Coronary artery (tissue), 2 donors: ENCODE data around the gene SLC4A3.

Experiments used
- DNase-seq: peaks from one replicate; pipeline ENCODE4 v3.0.0-alpha.2; 2017; ENCODE audit warnings: low spot score
- H3K27ac ChIP-seq, 2 donors: fragments of 200-600 bp; sonication (generic); one replicate each; pipeline ENCODE4 v1.5.1; 2016 to 2019
- H3K4me3 ChIP-seq: fragments of 200-600 bp; sonication (generic); 2 replicates; pipeline ENCODE4 v1.5.1; 2016; ENCODE audit warnings: mild to moderate bottlenecking, moderate library complexity
- CTCF ChIP-seq: fragments of 200-600 bp; sonication (generic); IDR thresholded peaks from one replicate; pipeline ENCODE4 v1.5.1; 2019; ENCODE audit warnings: antibody characterized with exemption

The SLC4A3 gene

GRCh38 chr2:219656526-219656925, 29.1 kb downstream of the SLC4A3 start:
- DNase-seq, result no peak
- TF ChIP-seq CTCF, result no peak
- H3K4me3 ChIP-seq, result no peak overlapping the region
- H3K27ac ChIP-seq, result no peak overlapping the region

GRCh38 chr2:219658196-219658846, 30.9 kb downstream of the SLC4A3 start:
- peak overlapping the region; percentile 74 to 78 for H3K27ac ChIP-seq
- peak; percentile 55 for DNase-seq
- no peak for TF ChIP-seq CTCF
- H3K4me3 ChIP-seq, result peak overlapping the region; percentile 32

GRCh38 chr2:219658874-219659273, 31.4 kb downstream of the SLC4A3 start:
- H3K4me3 ChIP-seq, result no peak overlapping the region
- H3K27ac ChIP-seq, result peak overlapping the region; percentile 74 to 78
- DNase-seq, result peak; percentile 19
- TF ChIP-seq CTCF, result no peak

- DNase-seq, result no peak
- Histone ChIP-seq H3K4me3 (no peak overlapping the region), H3K27ac (no peak overlapping the region)
- TF ChIP-seq CTCF, result no peak
Measured at GRCh38 chr2:219661197-219661954, 33.9 kb downstream of the SLC4A3 start.

GRCh38 chr2:219661955-219662395, 34.5 kb downstream of the SLC4A3 start:
- DNase-seq, result peak; percentile 5
- no peak overlapping the region for H3K27ac ChIP-seq
- no peak for TF ChIP-seq CTCF
- no peak overlapping the region for H3K4me3 ChIP-seq

- no peak overlapping the region for H3K27ac ChIP-seq
- no peak overlapping the region for H3K4me3 ChIP-seq
- DNase-seq, result no peak
- no peak for TF ChIP-seq CTCF
Measured at GRCh38 chr2:219662566-219662965, 35.1 kb downstream of the SLC4A3 start.
